Measurements from ENCODE around the gene SMAD7.

DNA sequence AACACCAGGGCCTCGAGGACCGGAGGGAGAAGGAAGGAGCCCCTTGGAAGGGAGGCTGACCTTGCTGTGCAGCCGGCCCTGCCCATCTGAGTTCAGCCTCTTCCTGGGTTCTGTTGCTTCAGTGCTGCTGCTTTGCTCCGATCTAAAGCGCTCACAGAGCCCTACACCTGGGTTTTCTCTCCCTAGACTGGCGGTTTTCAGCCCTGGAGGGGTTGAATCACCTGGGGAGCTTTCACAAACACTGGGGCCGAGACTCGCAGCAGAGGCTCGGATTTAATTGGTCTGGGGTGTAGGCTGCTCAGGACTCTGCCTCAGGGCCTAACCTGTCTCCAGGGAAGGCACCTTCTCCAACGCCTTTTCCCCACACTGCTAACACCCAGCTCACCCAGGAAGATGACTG lies 40.9 kb upstream of the SMAD7 start:
- no peak for TF ChIP-seq EZH2phosphoT487 (IDR thresholded peaks at IDR 0.05; ENCODE audit: insufficient read depth, low read depth)
- no peak for TF ChIP-seq EZH2 (IDR thresholded peaks at IDR 0.05; ENCODE audit: insufficient read depth, poor library complexity, severe bottlenecking)

Data from GM23248 (cell line).